HG03565 (cell line): ENCODE measurements around the gene STARD13.

Experiments
- ATAC-seq: cut with Tn5 transposase; IDR thresholded peaks from one replicate; pipeline ENCODE4 v1.9.1; 2021; ENCODE audit warnings: mild to moderate bottlenecking, moderate library complexity; ENCODE audit not compliant: unreplicated experiment

Gene STARD13

DNA sequence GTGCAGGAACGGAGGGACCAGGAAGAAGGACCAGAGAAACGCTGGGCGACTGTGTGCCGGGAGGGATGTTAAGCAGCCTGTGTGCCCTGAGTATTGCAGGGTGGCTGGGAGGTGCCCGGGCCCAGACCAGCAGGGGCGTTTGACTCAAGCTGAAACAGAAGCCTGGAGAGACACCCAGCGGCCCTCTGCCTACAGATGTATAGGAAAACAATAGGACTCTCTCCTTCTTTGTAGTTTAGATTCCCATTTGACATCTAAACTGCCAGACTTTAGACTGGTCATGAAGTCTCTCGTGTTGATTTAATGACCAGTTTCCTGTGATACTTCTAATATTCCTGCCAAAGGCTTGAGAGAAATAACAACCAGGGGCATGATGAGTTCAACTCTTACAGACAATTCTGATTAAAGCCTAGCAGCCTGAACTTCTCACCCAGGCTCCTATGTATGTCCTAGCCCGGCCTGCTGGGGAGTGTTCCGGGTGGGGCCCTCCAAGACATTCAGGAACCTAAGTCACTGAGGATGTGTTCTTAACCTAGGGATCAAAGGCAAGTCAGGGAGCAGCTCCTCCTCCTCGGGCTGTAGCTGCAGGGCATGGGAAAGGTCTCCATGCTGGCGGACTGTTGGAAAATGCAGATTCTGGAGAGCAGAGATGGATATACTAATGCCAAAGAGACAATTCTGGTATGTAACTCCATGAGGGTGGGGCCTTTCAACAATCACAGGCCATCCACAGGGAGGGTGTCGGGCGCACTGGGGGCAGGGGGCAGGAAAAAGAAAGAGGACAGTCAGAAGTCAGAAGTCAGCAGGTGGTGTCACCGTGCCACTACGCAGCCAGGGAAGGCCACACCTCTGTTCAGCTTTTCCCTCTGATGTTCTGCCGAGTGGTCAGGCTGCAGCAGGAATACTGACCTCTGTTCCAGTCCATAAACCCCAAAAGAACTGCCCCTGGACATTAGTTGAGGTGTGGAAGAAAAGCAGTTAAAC is 131.8 kb downstream of the STARD13 start:
- no peak for ATAC-seq

DNA sequence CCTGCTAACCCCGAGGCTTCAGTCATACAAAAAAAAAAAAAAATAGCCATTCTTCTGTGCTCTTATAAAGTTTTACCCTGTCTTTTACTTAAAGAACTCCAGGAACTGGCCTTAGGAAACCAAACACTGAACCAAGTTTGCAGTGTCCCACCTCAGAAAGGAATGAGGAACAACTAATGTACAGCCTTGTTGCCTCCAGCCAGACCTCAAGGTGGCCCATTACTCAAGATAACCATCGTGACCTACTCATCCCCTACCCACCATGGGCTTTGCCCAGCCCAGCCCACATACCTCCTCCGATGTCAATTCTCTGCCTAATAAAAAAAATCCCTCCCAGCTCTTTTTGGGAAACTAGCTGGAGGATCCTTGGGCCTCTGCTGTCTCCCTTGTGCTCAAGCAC is 133.2 kb downstream of the STARD13 start:
- ATAC-seq, result no peak

DNA sequence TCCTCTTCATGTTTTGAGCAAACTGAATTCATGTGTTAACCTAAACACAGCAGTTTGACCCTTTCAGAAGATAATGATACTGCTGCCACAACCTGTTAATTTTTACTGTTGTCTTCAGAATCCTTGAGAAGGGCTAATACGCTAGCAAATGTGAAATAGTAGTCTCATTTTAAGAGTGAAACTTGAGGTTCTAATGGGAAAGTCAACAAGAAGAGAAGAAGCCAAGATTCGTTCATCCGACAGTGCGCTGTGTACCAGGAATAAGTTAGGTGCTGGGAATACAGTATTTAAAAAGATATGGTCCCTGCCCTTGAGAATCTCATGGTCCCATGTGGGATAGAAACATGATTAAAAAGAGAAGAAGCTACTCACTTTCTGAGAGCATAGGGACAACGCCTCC is 134.9 kb downstream of the STARD13 start:
- no peak for ATAC-seq

DNA sequence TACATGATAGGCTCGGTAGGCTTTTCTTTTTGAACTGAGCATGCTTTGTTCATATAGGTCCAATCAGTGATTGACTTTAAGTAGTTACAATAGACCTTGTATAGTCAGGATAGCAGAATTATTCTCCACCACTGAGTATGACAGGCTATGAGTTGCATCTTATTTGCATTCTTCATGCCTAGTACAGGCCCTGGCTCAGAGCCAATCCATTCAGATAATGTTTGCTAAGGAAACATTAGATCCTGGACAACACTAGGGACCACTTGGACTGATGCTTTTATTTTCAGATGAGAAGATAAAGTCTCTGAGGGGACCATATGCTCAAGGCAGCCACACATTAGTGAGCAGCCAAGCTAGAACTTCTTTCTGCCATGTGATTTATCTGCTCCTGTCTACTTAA is 135.4 kb downstream of the STARD13 start:
- no peak for ATAC-seq

DNA sequence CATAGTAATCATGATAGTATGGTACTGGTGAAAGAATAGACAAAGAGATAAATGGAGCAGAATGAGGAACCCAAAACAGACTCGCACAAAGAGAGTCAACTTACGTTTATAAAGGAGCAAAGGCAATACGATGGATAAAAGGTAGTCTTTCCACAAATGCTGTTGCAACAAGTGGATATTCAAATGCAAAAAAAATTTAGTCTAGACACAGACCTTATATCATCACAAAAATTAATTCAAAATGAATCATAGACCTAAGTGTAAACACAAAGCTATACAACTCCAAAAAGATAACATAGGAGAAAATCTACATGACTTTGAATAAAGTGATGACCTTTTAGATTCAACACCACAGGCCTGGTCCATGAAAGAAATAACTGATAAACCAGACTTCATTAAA is 137.7 kb downstream of the STARD13 start:
- no peak for ATAC-seq

DNA sequence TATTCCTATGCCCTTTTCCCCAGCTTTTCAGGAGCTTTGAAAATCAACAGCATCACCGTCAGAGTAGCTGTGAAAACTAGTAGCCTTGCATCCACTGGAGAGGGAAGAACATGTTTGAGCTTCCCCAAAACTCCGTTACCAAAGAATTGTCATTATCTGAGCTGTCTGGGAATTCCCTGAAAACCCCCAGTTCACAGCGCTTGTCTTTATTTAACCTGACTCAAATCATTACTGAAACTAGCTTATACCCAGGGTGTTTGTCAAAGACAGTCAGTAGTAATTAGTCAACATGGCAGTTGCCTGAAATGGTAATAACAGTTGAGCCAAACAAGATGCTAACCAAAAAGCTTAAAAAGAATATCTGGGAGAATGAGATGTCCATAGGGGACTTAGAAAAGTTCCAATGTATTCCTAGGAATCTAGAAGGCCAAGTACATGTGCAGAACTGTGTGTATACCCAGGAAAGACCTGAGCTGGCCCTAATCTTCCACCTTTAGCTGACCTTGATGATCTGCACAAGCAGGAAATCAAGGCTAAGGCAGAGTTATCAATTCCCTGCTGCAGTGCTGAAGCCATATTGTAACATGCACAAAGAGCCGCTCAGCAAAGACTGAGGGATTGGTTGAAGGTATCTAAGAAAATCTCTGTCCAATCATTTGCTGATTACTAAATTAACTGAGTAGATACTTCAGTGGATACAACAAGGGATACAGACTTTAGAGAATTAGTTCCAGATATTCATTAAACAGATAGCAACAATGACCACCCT is 138.5 kb downstream of the STARD13 start:
- peak; percentile 89 for ATAC-seq

DNA sequence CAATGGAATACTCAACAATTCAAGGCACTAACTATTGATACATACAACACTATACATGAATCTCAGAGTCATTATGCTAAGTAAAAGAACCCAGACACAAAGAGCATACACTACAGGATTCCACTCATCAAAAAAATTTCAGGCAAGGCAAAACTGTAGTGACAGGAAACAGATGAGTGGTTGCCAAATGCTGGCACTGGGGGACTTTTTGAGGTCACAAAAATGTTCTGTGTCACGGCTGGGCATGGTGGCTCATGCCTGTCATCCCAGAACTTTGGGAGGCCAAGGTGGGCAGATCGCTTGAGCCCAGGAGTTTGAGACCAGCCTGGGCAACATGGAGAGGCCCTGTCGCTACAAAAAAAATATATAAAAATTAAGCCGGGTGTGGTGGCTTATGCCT is 139.9 kb downstream of the STARD13 start:
- ATAC-seq, result no peak

DNA sequence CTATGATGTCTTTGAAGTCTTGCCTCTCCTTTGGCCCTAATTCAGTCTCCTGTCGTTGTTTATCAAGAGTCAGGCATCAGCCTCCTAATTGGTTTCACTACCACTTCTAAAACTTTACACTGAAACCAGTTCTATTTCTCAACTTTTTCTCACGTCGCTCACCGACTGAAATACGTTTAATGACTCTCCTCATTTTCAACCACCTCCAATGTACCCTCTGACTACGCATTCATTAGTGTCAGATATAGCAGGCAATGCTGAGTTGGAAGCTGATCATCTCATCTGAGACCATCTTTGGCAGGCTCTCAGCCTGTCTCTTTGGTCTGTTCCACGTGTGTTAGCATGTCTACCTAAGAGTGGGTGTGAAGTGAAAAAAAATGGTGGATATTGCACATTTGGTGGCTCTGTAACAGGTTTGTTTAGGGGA is 141.2 kb downstream of the STARD13 start:
- no peak for ATAC-seq

DNA sequence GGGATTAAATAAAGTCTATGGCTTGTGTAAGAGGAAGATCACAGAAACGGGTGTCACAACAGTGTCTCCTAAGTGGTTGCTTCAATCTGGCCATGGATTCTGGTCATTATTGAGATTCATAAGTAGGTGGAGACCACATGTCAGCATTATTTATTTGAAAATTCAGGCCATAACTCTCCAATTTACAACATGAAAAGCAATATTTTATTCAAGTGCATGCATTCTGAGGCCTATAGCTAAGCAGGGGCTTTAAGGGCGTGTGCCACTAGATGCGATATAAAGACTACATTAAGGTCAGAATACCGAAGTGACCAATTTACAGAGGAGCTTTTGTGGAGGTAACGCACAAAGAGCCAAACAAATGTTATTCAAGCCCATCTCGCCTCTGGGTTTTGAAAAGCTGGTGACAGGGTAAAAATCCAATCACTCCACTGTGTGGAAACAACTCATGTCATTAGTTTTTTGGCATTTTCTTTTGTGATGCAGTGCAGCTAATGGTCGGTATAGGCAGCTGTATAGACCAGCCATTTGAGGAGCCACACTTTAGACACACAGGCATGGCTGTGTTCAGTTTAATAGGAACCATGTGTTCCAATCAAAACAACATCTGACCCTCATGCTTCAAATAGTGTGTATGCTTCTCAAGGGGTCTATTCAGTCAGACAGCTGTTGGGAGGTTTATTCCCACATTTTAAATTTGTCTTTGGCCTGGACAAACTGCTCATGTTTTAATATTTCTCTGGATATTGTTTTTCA is 145.6 kb downstream of the STARD13 start:
- ATAC-seq, result no peak

DNA sequence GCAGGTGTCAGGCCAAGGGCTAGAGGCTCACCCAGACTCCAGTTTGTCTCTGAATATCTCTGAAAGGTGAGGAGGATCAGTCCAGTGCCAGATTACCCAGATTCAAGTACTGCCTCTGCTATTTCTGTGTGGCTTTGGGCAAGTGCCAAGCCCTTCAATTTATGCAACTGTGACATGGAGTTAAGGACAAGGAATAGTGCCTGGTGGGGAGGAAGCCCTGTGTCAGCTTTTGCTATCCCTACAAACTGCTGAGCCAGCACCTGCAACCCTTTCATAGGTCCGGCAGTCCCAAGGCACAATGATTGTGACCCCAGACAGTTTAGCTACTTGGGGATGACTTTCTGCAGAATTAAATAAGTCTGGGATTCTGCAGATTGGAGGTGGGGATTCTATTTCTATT is 146.4 kb downstream of the STARD13 start:
- no peak for ATAC-seq

DNA sequence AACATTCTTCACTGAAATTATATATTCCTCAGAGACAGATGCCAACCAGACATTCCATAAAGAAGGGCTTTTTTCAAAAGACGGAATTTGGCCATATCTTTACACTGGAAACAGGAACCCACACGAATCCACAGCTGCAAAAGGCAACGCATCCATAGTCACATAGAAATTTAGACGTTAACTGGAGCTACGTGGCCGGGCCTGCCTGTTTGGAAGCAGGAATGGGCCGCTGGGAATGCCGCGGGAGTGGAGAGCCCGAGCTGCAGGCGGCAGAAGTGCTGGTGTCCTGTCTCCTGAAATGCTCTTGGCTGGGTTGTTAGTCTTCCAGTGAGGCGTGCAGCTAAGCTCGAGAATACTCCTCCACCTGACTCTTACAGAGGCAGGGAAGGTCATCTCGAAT is 147.1 kb downstream of the STARD13 start:
- no peak for ATAC-seq

DNA sequence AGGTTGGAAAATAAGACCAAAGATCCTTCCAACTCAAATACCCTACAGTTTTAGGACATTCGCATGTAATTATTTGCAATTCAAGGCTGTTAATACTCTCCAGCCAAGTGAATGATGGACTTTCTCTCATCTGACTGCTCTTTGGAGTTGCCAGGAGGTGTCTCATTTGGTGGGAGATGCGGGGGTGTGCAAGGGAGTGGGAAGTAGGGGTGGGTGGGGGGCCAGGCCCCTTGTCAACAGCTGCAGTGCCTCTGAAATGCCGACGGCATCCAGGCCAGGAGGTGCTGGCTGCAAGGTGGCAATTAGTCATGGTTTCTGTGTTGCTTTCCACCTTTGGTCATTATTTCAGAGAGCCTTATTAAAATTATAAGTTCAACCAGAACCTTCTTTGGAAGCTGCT is 147.8 kb downstream of the STARD13 start:
- no peak for ATAC-seq

DNA sequence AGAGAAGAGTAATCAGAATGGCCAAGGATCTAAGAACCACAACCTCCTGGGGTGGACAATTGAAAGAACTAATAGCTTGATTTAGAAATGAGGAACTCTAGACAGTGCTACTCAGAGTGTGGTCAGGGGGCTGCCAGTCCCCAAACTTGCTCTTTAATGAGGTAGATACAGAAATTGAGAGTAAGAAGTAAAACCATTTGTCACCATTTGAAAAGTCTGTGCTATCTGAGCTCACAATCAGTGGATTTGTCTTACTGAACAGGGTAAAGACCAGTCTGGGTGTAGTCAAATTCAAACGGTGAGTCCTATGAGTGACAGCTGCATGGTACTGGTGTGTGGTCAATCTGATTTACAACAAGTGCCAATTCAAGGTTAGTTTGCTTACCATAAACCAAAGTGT is 150.5 kb downstream of the STARD13 start:
- ATAC-seq, result no peak

DNA sequence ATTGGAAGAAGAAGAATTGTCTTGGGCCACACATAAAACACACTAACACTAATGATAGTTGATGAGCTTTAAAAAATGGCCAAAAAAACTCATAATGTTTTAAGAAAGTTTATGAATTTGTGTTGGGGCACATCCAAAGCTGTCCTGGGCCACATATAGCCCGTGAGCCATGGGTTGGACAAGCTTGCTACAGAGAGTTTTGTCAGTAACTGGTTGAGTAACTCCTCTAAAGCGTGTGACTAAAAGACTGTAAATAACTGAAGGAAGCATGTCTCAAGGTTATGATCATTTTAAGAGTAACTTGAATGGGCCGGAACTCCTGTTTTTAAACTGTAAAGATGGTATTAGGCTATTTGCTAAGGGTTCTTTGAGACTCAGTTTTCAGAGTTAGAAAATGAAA is 151.3 kb downstream of the STARD13 start:
- ATAC-seq, result no peak

DNA sequence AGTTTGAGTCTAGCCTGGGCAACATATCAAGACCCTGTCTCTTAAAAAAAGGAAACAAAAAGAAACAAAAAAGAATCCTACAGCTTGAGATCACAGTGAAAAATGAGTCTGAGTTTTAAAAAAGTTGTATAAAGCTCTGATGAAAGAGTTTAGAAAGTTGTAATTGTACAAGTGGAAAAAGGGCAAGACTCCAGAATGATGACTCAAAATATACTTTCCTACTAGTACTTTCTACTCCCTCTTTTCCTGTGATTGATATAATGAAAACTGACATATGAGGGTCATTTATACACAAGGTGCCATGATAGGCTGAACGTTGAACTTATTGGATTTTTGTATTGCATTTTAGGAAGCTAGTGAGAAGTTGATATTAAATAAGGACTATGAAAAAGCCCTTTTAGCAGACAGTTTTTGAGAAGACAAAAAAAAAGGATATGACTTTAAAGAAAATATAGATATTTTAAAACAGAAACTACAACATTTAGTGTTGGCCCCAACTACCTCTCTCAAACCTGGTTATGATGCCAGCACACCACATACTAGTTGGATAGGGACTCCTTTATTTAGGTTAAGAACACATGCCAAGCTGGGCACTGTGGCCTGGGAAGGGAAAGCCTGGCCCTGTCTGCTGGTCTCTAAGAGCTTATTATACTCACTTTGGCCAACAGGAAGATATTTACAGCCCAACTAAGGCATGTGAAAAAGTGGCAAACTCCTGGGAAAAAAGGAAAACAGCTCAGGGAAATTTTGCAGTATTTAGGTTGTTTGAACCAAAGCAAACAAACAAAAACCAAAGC is 152.7 kb downstream of the STARD13 start:
- no peak for ATAC-seq

DNA sequence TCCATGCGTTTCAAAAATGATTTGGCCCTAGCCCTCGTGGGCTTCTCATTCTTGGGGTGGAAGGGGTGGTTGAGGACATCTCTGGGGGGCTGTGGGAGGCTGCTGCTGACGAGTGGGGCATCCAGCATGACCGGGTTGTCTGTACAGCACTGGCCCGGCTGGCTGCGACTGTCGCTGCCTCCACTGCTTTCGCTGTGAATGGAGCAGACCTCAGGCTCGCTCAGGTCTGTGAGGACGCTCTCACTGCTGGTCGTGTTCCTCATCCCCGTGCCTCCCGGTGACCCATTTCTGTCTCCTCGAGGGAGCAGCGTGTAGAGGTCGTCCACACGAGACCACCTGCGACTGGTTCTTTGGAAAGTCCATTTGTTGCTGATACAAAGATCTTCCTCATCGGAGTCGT is 155.7 kb downstream of the STARD13 start:
- ATAC-seq, result no peak

DNA sequence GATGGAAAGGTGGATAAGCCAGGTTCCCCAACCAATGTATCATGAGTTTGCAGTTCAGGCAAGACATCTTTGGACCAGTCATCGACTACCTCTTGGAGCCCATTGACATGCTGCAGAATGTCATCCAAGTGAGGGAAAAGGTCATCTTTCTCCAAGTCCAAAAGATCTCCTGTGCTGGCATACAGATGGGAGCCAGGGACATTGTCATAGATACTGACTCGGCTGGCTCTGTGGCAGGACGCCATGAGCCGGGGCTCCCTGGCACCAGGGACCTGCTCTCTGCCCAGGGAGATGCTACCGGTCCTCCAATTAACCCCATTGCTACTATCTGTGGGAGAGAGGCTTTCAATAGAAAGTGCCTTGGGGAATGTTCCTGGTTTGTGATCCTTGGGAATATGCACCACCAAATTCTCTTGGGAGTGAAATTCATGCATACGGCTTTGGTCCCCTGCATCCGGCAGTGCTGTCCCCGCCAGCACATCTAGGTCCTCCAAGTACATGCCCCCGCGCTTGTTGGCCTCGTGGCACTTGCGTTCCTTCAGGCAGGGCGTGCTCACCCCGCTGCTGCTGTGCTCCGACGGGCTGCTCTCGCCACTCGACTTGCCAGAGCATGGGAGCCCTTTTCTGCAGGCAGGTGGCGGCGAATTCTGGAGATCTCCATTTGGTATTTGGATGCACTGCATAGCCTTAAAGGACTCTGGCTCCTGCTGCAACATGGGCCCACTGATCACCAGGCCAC is 156.3 kb downstream of the STARD13 start:
- no peak for ATAC-seq

DNA sequence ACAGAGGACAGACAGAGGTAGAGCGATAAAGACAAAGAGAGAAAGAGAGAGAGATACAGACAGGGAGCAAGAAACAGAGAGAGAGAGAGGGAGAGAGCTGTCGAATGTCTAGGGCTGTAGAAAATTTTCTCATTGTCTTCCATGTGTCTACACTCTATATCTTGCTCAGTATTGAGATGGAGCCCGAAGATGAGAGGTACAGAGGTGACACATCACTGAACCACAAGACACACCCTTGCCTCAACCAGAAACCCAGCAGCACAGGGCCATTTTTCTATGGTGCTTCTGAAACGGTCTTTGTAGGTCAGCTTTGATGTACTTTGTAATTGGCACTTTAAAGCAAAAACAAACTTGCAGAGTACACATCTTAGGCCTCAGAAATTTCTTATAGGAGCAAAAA is 157.4 kb downstream of the STARD13 start:
- no peak for ATAC-seq

DNA sequence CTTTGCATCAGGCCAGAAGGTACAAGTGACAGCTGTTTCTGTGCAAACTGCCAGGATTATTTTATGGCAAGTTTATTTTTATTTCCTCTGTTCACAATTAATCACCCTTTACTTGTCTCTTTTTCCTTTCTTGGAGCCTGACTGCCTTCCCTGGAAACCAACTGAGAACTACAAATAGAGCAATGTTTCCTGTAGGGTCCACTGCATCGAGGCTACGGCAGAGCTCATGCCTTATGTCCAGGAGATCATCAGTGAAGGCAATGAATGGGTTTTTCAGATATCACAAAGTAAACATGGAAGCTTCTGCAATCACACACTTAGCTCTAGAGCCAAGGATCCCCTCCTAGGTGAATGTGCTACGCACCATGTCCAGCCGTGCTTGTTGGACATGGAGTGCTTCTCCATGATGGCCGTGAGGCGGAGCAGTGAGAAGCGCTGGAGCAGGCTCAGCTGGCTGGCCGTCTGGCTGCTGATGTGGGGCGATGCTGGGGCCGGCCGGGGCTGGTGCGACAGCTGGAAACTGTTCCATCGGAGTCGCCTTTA is 158.5 kb downstream of the STARD13 start:
- no peak for ATAC-seq
